GM18499 (cell line): ENCODE measurements around the gene ENTREP3.
"Not testable (repeated sequence)": the region's sequence is repeated elsewhere in the genome, so short reads cannot be mapped to it uniquely, and the experiment has no call there.

Experiments used
- ATAC-seq: cut with Tn5 transposase; IDR thresholded peaks from one replicate; pipeline ENCODE4 v1.9.1; 2021; ENCODE audit warnings: moderate number of reproducible peaks; ENCODE audit not compliant: insufficient read depth, unreplicated experiment

The ENTREP3 gene, protein sequence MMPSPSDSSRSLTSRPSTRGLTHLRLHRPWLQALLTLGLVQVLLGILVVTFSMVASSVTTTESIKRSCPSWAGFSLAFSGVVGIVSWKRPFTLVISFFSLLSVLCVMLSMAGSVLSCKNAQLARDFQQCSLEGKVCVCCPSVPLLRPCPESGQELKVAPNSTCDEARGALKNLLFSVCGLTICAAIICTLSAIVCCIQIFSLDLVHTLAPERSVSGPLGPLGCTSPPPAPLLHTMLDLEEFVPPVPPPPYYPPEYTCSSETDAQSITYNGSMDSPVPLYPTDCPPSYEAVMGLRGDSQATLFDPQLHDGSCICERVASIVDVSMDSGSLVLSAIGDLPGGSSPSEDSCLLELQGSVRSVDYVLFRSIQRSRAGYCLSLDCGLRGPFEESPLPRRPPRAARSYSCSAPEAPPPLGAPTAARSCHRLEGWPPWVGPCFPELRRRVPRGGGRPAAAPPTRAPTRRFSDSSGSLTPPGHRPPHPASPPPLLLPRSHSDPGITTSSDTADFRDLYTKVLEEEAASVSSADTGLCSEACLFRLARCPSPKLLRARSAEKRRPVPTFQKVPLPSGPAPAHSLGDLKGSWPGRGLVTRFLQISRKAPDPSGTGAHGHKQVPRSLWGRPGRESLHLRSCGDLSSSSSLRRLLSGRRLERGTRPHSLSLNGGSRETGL

DNA sequence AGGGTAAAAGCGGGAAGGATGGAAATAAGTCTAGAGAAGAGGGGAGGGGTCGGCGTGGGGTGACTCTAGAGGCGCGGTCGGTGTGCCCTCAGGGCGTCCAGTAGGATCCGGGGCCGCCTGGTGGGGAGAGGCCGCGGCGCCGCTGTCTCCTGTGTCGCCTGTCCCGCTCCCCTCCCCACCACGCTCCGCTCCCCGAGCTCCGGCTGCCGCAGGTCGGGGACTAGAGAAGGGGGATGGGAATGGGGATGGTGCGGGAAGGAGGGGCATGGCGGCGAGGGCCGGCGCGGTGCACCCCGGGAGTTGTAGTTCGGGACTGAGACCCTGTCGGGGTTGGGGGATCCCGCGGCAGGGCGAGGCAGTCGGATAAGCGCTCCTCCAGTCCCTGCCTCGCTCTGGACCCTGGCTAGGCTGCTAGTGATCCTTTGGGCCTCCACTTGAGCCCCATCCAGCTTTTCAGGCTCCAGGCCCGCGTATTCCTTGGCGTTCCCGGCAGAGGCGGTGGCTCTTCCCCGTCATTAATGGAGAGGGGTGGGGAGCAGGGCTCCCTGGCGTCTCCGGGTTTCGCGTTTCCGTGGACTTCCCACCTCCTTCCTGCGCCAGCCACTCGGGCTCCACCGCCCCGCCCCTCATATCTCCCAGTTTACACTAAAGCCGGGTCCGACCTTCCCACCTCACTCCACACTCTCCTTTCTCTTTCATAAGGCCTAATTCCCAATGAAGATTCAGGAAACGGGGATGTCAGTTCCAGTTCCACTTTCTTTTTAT is at the start of gene ENTREP3:
Gene ENTREP3, minus strand, starts transcription at position 241 of the 765 bp plus-strand sequence. CDS start 606 bp downstream, outside the sequence.
- ATAC-seq = no peak

DNA sequence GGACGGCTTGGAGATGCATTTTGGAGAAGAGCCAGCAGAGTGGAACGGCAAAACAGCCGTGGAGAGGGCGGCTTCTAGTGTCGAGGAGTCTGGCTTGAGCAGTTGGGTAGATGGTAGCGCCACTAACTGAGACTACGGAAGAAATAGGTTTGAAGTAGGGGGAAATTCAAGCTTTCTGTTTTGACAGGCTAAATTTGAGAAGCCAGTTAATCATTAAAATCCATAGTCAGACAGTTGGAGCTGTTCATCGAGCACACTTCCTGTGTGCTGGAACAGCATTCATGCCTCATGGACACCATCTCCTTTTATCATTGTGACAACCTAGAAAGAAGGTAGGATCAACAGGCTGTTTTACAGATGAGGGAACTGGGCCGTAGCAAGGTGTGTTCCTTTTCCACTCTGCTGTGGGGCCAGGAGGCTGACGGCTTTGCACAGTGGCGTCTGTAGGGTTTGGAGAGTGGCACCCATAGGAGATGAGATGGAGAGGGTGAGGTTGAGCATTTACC is 49.3 kb upstream of the ENTREP3 start:
- no peak for ATAC-seq

DNA sequence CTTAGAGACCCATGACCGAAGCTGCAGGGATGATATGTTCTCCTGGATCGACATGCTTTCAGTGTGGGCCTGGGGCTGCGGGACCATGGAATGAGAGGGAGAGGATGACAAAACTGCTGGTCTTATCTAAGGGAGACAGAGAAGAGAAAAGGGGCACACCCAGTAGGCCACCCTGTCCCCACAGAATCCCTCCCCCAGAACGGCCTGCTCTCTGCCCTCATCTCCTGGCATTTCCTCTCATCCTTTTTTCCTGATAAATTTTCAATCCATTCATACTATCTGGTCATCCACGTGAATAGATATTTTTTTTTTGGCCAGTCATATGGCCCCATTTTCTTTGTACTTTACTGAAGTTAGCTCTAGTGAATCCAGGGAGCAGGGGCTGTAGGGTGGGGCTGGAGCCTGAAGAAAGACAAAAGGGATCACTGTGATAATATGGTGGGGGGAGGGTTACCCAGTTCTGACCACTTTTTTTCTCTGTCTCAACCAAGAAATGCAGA is 46.1 kb upstream of the ENTREP3 start, which contains the start of gene PKLR:
Gene PKLR, minus strand, starts transcription at position 97 of the 500 bp plus-strand sequence. Its CDS starts 43 bp downstream, at position 54.
- no peak for ATAC-seq

DNA sequence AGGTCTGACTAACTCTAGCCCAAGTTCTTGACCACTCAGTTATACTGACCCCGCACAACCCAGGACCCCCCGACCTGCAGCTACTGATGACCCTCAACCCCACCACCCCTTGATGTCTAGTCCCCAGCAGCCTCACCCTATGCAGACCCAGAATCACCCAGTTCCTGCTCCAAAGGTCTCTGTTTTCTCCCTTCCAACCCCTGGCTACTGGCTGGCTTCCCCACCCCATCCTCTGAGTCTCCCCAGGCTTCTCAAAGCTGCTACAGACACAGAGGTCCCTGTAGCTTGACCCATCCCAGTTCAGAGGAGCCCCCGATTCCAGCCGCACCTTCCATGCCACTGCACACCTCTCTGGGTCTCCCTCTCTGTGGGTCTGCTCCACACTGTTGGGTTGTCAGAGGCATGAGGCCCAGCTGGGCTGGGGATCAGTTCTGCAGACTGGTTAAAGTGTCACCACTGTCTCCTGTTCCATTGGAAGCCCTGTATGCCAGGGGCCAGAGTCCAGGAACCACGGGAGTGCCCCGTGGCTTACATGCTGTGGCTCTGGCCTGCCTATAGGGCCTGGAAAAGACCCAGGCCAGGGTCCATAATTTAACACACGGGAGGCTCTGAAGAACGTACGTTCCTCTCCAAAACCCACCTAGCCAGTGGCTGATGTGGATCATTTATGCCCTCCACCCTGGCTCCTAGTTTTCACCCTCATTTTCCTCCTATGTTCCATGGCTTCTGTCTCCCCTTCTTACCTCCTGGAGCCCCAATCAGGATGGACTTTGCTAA is 45.5 kb upstream of the ENTREP3 start:
- ATAC-seq = no peak

DNA sequence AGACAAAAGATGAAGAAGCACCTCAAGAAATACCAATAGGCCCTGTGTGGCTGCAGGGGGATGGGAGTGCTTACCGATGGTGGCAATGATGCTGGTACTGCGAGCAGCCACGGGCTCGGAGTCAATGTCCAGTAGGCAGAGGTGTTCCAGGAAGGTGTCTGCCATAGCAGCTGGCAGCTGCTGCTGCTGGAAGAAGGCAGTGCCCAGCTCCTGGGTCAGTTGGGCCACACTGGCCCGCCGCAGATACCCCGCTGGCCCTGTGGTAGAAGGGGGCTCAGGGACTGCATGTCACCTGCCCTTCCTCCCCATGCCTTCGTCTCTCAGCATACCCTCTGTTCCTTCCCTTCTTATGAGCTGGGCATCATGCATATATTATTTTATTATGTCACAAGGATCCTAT is 44.7 kb upstream of the ENTREP3 start:
- ATAC-seq = no peak

DNA sequence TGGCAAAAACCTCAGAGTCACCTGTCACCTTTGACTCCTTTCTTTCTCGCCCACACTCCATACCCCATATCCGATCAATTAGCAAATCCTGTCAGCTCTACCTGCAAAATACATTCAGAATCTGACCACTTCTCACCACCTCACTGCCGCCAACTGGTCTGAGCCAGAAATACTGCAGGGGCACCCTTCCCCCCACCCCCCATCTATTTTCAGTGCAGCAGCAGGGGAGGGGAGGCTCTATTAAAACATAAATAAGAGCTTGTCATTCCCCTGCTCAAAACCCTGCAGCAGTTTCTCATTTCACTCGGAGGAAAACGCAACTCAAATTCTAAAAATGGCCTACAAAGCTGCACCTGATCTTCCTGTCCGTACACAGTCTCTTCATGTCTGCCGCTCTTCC is 42.1 kb upstream of the ENTREP3 start:
- ATAC-seq = no peak

DNA sequence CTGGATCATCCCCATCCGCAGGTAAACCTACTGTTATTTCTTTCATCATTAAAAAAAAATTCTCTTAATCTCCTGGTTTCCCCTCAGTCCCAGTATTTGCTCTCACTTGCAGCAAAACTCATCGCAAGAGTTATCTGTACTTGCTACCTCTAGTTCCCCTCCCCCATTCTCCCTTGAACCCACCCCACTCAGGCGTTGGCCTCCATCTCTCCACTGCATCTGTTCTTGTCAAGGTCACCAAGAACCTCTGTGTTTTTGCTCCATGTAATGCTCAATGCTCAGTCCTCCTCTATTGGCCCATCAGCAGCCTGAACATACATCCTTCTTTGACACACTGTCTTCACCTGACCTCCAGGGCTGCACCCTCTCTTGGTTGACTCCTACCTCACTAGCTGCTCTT is 41.4 kb upstream of the ENTREP3 start:
- ATAC-seq = no peak

DNA sequence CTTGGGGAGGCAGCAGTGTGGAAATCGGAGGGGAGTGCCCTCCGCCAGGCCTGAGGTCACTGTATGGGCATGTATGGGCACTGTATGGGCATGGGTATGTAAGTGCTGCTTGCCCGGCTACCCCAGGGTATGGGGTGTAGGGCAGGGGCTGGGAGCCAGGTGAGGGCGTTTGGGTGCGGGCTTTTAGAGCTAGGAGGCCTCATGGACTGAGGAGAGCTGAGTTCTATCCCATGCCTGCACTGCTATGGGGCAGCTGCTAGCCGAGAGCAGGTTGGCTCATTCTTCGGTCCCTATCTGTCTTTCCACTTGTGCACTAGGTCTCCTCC is 40.6 kb upstream of the ENTREP3 start:
- ATAC-seq = no peak

DNA sequence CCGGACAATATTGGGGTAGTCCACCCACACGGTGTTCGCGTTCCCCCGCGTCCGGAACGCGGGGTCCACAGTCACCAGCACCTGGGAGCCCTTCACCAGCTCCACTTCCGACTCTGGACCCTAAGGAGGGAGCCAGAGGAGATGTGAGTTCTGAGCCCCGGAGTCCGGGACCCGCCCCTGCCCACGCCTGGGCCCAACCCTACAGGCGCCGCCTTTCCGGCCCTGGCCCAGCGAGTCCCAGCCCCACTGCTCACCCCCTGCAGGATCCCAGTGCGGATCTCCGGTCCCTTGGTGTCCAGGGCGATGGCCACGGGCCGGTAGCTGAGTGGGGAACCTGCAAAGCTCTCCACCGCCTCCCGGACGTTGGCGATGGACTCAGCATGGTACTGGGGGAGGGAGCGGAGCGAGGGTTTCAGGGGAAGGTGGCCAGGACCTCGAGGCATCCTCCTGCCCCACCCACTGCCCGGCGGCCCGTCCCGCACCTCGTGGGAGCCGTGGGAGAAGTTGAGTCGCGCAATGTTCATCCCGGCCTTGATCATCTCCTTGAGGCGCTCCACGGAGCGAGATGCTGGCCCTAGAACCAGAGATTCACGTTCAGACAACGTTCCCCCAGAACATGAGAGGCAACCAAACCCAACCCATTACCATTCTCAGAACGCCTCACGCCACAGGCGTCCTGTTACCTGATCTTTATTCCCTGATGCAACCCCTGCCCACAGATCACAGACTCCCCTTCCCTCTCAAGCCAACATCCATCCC is 40.1 kb upstream of the ENTREP3 start:
- ATAC-seq = no peak

DNA sequence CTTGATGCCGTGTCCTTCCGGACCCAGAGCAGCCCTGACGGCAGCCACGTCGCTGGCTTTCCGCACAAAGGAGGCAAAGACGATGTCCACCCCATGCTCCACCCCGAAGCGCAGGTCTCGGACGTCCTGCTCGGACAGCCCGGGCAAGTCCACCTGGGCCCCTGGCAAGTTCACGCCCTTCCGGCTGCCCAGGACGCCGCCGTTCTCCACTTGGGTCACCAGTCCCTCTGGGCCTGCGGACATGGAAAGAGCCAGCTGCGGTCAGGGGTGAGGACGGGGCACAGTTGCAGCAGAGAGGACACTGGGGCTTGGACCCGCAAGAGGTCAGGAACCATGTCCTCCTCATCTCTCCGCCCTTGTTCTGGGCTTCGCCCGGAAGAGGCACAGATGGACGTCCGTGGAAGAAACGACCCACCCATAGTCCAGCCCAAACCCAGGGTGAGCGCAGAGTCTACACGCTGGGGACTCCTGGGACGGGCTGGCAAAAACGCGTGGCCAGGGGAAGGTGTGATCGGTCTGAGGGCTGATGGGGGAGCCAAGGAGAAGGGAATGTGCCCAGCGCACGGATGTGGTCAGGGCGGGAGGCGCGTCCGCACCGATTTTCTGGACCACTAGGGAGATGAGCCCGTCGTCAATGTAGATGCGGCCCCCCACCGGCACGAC is 39.4 kb upstream of the ENTREP3 start:
- ATAC-seq = no peak

DNA sequence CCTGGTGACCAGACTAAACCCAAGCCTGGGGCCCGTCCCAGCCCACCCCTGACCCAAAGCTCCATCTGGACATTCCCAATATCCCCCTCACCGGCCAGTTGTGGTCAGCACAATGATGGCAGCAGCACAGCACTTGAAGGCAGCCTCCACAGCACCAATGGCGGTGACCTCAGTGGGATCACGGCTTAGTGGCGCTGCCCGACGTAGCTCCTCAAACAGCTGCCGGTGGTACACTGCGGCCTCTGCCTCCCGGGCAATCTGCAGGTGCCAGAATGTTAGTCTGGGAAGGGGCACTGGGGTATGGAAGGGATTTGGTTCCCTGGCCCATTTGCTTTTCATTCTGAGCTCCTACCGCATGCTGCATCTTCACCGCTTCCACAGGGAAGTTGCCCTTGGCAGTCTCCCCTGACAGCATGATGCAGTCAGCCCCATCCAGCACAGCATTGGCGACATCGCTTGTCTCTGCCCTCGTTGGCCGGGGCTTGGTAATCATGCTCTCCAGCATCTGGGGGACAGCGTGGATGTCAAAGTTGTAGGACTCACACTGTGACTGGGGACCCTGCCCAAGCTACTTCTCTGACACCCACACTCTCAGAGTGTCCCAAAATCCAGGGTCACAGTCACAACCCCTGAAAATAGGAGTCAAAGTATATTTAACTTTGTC is 37.9 kb upstream of the ENTREP3 start:
- no peak for ATAC-seq

DNA sequence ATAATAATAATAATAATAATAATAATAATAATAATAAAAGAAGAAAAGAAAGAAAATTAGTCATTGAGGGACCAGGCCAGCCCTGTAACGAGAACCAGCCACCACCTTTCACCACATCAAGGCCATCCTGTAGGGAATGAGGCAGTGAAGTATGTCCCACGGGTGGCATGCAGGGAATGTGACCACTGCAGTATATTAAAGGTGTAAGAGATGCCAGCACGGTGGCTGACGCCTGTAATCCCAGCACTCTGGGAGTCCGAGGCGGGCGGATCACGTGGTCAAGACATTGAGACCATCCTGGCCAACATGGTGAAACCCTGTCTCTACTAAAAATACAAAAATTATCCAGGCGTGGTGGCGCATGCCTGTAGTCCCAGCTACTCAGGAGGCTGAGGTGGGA is 35.7 kb upstream of the ENTREP3 start:
- ATAC-seq = not testable (repeated sequence)

DNA sequence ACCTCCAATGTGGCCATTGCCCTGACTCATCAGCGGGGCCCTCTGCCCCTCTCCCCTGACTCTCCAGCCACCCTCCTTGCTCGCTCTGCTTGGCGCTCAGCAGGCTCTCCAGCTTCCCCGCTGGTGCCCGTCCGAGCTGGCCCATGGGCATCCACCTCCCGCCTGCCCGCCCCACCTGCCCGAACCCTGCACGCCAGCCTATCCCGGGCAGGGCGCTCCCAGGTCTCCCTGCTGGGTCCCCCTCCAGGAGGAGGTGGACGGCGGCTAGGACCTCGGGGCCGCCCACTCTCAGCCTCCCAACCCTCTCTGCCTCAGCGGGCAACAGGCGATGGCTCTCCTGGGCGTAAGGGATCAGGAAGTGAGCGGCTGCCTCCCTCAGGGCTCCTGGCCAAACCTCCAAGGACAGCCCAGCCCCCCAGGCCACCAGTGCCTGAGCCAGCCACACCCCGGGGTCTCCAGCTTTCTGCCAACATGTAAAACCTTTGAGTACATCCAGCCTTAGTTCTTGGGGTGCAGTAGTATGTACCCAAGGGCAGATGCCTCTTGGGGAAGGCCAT is 32.8 kb upstream of the ENTREP3 start:
- no peak for ATAC-seq

DNA sequence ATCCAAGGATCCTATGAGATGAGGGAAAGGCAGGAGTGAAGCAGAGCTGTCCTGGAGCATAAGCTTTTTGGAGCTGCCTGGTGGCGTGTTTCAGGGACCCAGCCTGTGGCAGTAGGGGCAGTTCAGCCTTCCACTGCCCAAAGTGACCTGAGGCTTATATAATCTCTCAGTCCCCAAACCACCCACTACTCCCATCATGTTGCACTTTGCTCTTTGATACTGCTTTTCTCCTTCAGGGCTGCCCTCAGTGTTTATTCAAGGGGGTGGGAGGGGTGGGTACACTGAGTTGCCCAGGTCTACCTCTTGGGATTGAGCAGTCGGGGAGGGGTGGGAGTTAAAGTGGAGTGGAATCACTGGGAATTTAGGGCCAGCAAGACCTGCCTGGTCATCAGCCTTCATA is 31.3 kb upstream of the ENTREP3 start:
- ATAC-seq = no peak

DNA sequence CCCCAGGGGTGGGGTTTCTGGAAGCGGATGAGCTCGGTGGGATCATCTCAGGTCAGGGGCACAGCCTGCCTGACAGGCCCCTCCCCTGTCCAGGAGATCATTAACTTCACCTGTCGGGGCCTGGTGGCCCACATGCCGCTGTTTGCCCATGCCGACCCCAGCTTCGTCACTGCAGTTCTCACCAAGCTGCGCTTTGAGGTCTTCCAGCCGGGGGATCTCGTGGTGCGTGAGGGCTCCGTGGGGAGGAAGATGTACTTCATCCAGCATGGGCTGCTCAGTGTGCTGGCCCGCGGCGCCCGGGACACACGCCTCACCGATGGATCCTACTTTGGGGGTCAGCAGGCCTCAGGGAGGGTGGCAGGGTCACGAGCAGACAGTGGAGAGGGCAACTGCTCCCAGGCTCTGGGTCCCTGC is 30.4 kb upstream of the ENTREP3 start:
- ATAC-seq = no peak

DNA sequence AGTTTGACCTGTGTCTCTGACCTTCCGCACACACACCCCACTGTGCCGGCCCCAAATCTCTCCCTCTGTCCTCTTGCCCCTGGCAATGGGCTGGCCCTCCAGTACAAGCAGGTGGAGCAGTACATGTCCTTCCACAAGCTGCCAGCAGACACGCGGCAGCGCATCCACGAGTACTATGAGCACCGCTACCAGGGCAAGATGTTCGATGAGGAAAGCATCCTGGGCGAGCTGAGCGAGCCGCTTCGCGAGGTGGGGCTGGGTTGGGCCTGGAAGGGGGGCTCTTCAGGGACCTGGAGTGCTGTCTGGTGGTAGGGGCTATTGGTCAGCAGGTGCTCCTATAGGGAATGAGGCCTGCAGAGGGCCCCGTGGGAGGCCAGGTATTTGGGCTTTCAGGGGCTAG is 29.8 kb upstream of the ENTREP3 start:
- ATAC-seq = no peak

DNA sequence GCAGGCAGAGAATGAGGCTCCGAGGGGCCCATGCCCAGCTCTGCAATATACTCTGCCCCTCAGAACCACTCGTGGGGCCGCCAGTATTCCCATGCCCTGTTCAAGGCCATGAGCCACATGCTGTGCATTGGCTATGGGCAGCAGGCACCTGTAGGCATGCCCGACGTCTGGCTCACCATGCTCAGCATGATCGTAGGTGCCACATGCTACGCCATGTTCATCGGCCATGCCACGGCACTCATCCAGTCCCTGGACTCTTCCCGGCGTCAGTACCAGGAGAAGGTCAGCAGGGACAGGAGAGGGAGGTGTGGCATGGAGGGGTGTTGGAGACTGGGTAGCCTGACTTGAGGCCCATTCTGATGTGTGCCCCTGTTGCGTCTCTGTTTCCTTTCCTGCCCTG is 29.2 kb upstream of the ENTREP3 start:
- no peak for ATAC-seq
